Stimulated activated CD4-positive, alpha-beta T cell treated with anti-CD3 and anti-CD28 coated beads, Interleukin-1b, Interleukin-23, amount 100 ng/mL, for 4 hours (primary cell): ENCODE results near the gene MED13L.

Experiments
- DNase-seq, 2 donors: peaks; one replicate each; pipeline ENCODE4 v3.0.0-alpha.2; 2020; ENCODE audit warnings: low read depth in 2 of 2

MED13L gene

DNA sequence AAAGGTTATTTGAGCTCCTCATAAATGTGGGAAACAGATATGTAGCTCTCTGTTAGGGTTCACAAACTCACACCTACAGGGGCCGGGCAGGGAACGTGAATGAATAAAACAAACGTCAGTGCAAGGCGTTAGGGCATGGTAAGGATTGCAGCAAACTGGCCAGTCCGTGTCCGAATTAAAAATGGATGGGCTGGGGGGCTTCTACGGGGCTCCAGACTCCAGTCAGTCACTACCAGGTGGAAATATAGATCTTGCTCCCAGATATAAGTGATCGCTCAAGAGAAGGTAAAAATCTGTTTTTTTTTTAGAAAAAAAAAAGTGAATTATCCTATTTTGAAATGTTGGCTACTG lies 333.1 kb downstream of the MED13L start:
- DNase-seq: no peak

DNA sequence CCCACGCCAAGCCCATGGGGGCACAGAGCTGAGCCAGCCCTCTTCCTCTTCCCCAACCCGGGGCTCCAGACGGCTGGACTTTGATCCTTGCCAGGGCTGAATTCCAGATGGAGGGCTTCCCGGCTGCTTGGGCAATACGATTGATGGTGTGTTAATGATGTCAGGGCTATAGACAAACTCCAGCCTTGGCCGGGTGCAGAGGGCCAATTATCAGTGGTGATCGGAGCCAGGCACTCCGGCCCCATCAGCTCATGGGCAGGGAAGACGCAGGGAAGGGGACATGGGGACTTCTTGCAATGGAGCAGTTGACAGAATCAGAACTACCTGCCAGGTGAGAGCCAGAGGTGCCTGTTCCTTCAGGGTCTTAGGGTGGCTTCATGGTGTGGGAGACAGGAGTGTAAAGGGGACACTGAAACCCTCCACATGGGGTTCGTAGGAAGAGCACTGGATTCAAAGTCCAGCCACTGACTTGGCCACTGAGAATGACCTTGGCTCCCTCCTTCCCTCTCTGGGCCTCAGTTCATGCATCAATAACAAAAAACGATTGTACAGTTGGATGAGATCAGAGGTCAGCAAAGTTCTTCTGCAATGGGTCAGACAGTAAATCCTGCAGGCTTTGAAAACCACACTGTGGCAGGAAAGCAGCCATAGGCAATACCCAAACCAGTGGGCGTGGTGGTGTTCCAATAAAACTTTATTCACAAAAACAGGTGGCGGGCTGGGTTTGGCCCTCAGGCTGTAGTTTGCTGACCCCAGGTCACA lies 333.7 kb downstream of the MED13L start:
- no peak for DNase-seq

DNA sequence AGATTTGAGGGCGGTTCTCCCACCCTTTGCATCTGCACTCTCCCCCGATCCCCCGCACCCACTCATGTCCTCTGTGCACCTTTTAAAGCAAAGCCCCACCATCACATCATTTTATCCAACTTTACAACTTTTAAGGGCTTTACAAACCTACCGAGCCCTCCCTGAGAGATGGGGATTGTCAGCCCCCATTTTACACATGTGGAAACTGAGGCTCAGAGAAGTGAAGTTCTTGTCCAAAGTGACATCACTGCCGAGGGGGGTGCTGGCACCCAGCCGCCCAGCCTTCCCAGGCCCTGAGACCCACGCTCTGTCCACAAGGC lies 334.2 kb downstream of the MED13L start:
- no peak for DNase-seq

DNA sequence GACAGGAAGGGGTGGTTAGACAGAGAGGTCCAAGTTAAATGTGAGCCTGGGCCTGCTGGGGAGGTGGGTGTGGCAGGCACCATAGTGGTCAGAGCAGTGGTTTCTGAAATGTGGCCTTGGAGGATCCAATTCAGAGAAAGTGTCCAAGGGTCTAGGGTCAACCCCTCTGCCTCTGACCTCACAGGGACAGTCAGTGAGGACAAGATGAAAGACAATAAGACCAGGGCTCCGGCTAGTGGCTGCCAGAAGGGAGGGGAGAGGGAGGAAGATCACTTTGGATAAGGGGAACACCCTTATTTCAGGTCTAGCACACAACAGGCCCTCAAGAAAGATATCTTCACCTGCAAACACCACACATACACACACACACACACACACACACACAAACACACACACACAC lies 335.1 kb downstream of the MED13L start:
- no peak for DNase-seq

DNA sequence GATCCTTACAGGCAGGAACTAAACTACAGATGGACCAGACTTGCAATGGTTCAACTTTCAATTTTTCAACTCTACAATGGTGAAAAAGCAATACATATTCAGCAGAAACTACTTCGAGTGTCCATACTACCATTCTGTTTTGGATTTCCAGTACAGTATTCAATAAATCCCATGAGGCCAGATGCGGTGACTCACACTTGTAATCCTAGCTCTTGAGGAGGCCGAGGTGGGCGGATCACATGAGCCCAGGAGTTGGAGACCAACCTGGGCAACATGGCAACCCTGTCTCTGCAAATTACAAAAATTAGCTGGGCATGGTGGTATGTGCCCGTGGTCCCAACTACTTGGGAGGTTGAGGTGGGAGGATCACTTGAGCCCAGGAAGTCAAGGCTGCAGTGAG lies 336.1 kb downstream of the MED13L start:
- no peak for DNase-seq

DNA sequence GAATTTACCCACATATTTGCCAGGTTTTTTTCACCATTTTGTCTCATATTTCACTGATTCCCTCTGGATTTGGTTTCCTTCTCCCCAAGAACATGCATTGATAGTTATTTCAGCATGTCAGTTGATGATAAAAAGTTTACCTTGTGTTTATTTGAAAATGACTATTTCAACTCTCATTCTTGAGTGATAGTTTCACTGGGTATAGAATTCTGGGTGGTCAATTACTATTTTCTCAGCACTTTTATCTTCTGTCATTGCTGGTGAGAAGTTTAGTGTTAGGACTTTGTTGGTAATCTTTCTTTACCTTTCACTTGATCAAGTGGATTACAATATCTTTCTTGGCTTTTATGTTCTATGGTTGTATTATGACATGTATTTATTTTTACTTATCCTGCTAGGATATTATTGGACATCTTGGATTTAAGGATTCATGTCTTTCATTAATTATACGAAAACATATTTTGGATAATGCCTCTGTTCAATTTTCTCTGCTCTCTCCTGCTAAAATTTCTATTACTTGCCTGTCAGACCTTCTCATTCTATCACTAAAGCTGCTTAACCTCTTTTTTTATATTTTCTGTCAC lies 338.6 kb downstream of the MED13L start:
- no peak for DNase-seq

DNA sequence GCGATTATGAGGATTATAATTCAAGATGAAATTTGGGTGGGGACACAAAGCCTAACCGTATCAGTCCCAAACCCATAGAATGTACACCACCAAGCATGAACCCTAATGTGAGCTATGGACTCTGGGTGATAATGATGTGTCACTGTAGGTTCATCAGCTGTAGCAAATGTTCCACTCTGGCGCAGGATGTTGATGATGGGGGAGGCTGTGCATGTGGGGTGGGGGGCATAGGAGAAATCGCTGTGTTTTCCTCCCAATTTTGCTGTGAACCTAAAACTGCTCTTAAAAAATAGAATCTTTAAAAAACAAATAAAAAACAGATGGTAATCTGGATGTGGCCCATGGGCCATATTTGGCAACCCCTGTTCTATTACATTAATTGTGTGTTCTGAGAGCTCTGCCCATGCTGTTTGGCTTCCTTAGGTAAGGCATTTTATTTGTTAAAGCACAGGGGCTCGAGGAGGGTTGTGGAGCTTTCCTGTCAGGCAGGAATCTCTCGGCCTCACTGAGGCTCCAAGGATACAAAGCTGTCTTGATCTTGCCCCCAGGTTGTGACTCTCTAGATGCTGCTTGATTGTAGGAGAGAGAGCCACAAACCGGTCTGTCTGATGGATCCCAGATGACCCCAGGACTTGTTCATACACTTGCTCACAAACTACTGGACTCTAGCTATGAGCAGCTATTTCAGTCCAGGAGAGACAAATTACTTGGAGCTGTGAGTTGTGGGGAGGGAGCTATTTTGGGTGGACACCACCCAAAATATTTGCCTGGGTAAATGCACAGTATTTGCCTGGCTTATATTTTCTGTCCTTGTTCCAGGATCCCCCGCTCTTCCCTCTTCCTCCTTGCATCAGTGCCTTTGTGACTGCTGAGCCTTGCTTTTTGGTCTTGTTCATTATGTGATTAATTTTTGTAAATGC lies 340.2 kb downstream of the MED13L start:
- DNase-seq: no peak

DNA sequence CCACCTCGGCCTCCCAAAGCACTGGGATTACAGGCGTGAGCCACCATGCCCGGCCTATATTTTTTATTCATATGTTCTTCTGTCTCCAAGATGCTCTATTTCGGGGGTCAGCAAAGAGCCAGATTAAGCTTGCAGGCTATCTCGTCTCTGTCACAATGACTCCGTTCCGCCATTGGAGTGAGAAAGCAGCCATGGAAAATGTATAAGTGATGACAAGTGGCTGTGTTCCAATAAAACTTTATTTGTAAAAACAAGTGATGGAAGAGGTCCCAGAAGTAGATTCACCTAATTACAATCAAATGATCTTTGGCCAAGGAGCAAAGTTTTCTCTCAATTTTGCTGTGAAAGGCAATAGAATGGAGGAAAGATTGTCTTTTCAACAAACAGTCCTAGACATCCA lies 342.6 kb downstream of the MED13L start:
- no peak for DNase-seq

DNA sequence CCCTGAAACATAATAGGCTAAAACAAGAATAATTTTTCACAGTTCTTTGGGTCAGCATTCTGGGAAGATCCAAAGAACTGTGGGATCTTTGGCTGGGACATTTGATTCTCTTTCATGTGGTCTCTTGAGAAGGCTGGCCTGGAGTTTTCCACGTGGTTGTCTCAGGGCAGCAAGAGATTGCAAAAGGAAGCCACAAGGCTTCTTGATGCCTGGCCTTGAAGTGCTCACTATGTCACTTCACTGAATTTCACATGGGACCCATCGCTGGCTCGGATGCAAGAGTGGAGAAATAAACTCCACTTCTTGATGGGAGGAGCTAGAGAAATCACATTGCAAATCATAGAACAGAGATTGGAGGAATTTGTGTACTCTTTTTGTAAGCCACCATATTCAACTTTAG lies 343.4 kb downstream of the MED13L start:
- DNase-seq: no peak

DNA sequence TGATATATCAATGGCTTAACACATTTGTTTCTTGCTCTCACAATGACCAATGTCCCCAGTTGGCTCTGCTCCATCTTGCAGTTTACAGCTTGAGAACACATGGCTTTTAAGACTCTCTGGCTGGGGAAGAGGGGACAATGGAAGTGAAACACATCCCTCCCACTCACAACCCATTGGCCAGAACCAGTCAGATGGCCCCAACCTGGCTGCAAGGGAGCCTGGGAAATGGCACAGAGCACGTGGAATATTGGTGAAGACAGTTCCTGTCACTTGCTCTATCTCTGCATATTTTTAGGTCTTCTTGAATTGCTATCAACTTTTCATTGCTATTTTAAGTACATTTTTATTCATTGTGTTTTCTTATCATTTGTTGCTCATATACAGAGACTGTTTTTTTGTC lies 345.4 kb downstream of the MED13L start:
- DNase-seq: no peak

DNA sequence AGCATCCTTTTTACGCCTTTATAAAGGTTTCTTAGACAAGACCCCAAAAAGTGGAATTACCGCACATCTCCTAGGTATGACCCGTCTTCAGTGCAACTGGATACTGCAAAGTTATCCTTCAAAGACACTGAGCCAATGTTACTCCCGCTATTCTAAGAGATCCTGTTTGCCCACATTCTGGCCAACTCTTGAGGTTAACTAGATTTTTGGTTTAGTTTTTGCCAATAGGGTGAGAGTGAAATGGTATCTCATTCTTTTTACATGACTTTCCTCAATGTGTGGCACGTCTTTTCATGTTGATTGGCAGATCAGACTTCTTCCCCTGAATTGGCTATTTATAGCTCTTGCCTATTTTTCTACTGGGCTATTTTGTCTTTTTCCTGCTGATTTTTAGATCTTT lies 347.2 kb downstream of the MED13L start:
- no peak for DNase-seq

DNA sequence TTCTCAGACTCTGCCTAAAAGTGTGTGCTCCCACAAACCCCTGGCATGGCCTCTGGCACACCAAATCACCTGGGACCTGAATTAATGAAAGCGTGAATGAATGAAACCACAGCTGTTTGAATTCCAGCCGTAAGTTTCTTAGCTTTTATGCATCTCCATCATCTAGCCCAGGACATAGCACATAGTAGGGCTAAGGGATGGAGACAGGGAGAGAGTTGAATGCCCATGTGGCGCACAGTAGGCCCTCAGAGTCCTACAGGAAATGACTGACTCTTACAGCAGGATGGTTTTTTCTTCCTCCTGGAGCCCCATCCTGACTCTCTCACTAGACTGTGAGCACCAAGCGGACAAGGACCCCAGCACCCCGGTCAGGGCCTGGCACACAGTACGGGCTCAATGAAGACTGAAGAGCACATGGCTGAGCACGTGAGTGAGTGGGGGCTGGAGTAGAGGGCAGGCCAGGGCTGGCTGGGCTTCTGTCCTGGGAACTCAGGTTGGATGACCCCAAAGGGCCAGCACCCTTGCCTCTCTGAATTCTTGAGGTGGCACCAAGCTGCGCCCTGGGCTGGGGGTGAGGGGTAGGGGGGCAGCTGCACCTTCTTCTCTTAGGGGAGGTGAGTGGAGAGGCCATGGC lies 351.3 kb downstream of the MED13L start:
- no peak for DNase-seq

DNA sequence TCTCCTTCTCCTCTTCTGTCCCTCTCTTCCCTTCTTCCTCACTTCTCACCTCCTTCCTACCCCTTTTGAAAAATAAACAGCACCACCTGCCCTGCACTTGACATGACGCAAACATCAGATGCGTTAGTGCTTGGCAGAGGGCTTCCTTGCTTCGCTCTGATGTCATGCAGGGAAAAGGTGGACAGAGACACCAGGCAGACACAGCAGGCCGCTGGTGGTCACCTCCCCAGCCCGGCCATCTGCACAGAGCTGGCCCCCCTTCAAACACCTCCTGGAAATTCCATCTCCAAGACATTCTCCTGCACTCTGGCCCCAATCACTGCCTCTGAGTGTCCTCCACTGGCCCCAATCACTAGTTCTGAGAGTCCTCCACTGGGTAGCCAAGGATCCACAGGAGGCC lies 353.6 kb downstream of the MED13L start:
- no peak for DNase-seq

DNA sequence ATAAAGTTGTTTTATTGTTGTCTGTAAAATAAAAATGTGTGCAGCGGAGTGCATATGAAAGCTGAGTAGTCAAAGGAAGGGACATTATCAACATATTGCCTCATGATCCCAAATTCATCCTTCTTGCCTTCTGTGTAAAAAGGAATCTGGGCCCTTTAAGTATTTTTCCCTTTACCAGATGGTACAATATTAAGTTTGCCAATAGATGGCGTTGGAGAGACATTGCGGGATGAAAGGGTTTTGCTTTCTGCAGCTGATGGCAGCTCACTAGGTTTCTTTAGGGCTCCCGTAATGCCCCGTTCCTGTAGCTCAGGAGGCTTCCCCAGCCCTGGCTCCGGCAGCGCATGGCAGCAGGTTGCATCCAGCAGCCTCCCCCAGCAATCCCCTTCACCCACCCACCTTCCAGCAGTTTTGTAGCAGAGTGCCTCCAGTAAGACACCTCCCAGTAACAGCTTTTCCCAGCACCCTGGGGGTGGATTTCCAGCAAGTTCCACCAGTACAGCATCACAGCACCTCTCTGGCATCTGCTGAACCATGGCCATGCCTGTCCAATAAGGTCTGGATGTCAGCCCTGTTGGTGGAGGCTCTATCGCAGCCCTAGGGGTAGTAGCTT lies 354.4 kb downstream of the MED13L start:
- DNase-seq: no peak

DNA sequence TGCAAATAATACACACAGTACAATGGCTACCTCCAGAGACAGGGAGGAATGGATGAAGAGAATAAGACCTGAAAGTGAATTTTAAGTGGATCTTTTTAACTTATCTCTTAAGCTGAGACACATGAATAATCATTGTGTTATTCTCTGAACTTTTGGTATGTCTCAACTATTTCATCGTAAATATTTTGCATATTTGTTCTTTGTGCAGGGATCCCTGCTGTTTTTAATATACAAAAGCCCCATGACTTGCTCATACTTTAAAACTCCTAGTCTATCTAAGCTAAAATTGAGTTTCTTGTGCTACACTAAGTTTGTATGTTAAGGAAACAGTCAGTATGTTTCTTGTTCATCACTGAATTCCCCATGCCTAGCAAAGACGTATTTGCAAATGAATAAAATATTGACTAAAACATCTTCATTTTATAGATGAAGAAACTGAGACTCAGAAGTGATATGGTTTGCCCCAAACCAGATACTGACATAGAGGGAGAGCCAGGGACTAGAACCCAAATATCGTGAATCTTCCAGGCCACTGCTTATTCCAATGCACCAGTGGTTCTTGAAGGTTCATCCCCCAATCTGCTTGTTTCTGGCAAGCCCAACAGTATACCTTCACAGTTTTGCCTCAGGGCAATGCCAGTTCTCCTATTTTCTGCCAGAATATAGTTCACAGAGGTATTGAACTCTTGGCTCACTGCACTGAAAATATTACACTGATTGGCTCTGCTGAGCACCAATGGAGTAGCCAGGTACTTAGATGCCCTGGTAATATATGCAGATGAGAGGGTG lies 356.9 kb downstream of the MED13L start:
- no peak for DNase-seq

DNA sequence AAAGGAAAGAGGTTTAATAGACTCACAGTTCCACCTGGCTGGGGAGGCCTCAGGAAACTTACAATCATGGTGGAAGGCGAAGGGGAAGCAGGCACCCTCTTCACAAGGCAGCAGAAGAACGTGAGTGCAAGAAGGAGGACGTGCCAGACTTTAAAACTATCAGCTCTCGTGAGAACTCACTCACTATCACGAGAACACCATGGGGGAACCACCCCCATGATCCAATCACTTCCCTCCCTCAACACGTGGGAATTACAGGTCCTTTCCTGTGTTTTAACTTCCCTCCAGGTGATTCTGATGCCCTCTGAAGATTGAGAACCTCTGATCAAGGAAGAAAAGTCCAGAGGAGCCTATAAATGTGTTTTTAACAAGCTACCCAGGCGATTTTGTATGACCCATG lies 358.7 kb downstream of the MED13L start:
- DNase-seq: no peak

DNA sequence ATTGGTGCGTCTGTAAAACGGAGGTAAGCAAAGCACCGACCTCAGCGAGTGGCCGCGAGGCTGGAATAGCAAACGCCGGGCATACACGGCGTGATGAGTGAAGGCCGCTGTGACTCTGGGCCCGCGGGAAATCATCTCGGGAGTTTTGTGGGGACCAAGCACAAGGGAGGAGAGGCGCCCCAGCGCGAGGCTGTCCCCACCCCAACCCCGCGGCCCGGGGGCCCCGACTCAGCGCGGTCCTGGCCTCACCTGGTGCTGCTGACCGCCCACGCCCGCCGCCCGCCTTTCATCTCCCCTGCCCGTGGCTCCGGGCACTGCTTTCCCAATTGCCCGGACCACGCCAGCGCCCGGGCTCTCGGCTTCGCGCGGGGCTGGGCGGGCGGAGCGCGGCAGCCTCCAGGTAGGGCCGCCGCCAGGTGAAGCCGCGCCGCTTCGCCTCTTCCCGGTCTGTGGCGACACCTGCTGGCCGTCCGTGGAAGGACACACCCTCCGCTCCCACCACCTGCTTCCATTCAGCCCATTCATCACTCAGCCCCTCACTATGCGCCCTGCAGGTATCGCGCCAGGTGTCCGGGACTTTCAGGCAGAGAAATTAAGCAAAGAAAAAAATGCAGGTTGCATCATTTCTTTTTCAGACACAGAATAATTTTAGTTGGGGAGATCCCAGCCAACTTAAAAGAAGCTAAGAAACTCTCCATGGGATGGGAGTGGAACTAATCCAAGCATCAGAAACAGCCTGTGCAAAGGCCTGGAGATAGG lies 360.4 kb downstream of the MED13L start:
- DNase-seq: peak; percentile 73 to 75

DNA sequence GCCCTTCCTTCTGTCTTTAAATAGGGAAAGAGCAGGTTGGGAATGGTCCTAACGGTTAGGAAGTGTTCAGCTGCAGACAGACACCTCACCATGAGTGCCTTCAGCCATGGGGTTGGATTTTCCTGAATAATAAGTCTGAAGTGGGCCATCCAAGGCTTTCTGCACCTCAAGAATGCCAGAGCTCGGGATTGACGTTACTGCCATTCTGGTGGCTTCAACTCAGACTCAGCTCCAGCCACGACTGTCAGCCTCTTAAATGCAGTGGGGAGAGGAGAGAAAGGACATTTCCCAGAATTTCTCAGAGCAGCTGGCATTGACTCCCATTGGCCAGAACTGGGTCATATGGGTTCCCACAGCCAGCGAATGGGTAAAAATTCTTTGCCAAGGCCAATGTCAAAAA lies 363.4 kb downstream of the MED13L start:
- no peak for DNase-seq

DNA sequence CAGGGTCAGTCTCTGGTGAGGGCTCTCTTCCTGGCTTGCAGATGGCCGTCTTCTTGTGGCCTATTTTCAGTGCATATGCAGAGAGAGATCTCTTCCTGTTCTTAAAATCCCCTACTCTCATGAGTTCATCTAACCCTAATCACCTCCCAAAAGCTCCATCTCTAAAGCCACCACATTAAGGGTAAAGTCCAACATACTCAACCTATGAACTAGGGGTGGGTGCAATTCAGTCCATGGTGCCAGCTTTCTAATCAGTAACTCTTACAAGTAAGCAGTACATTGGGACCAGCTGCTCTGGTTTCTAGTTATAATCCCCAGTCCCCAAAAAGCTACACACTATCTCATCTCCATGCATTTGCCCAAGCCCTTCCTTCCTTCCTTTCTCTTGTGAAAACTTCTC lies 365.1 kb downstream of the MED13L start:
- DNase-seq: no peak

DNA sequence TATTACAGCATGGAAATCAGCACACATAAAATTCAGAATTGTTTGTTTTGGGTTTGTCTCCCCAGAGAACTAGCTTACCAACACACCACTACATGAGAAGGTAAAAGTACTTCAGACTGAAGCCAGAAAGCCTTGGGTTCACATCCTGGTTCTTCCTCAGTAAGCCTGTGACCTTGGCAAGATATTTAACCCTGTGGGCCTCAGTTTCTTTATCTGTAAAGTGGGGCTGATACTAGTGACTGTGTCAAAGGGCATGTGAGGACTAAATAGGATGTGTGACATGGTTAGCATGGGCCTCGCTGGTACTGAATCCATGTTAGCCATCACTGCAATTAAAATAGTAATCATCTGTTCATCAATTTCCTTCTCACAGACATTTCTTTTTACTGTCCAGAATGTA lies 366.1 kb downstream of the MED13L start:
- DNase-seq: no peak

DNA sequence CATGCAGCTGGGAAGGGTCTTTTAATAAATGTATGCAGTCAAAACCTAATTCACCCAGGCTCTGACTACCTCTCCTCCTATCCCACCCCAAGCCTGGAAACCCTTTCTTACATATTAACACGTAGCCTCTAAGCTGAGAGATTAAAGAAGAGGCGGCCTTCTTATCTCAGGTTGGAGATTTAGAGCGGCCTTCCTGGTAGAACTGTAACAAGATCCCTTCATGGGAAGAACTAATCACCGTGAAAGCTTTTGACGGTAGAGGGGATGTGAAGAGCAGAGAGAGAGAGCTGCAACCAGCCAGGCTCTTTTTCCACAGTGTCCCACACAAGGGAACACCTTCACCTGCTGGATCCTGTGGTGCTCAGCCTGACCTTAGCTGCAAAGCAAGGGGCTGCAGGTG lies 367.4 kb downstream of the MED13L start:
- DNase-seq: no peak
